PFSK-1 (cell line): ENCODE measurements around the gene DNAJB1.

Experiments
- POLR2AphosphoS5 ChIP-seq: IDR thresholded peaks from 2 replicates; pipeline ENCODE4 v1.6.1; 2012; ENCODE audit warnings: low read depth, mild to moderate bottlenecking, control low read depth, low read length, moderate library complexity
- SIN3A ChIP-seq: IDR thresholded peaks from 2 replicates; pipeline ENCODE4 v1.6.1; 2012; ENCODE audit warnings: mild to moderate bottlenecking, low read length, moderate library complexity, borderline replicate concordance; ENCODE audit not compliant: insufficient read depth
- TAF1 ChIP-seq: IDR thresholded peaks from 2 replicates; pipeline ENCODE4 v1.6.1; 2012; ENCODE audit warnings: low read length, control low read depth, borderline replicate concordance; ENCODE audit not compliant: insufficient read depth
- TF ChIP-seq, protein P1 (sequence below), 2 experiments: IDR thresholded peaks; 2 replicates each; pipeline versions ENCODE4 v1.6.1 to v1.8.0; 2011 to 2012; ENCODE audit warnings: low read depth in 2 of 2, low read length in 2 of 2, control low read depth in 1 of 2, inconsistent platforms in 1 of 2, mild to moderate bottlenecking in 1 of 2, moderate library complexity in 1 of 2; ENCODE audit not compliant: insufficient read depth in 1 of 2

DNA sequence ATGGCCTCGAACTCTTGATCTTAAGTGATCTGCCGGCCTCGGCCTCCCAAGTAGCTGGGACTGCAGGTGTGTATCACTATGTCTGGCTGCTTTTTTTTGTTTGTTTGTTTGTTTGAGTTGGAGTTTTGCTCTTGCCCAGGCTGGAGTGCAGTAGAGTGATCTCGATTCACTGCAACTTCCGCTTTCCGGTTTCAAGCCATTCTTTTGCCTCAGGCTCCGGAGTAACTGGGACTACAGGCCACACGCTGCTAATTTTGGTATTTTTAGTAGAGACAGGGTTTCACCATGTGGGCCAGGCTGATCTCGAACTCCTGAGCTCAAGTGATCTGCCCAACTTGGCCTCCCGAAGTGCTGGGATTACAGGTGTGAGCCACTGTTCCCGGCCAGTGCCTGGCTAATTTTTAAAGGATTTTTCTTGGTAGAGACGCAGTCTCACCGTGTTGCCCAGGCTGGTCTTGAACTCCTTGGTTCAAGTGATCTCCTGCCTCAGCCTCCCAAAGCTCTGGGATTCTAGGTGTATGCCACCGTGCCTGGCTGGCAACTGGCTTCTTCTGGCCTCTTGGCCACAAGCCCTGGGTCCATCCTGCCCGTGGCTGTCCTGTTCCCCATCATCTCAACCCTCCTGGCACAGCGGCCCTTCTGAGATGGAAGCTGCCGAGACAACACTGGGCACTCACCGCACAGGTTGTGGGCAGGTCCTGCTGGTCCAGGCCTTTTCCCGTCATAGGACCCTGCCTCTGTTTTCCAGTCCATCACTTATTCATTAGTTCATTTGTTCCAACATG, 22.7 kb upstream of the DNAJB1 start:
- TF ChIP-seq, protein P1, sequence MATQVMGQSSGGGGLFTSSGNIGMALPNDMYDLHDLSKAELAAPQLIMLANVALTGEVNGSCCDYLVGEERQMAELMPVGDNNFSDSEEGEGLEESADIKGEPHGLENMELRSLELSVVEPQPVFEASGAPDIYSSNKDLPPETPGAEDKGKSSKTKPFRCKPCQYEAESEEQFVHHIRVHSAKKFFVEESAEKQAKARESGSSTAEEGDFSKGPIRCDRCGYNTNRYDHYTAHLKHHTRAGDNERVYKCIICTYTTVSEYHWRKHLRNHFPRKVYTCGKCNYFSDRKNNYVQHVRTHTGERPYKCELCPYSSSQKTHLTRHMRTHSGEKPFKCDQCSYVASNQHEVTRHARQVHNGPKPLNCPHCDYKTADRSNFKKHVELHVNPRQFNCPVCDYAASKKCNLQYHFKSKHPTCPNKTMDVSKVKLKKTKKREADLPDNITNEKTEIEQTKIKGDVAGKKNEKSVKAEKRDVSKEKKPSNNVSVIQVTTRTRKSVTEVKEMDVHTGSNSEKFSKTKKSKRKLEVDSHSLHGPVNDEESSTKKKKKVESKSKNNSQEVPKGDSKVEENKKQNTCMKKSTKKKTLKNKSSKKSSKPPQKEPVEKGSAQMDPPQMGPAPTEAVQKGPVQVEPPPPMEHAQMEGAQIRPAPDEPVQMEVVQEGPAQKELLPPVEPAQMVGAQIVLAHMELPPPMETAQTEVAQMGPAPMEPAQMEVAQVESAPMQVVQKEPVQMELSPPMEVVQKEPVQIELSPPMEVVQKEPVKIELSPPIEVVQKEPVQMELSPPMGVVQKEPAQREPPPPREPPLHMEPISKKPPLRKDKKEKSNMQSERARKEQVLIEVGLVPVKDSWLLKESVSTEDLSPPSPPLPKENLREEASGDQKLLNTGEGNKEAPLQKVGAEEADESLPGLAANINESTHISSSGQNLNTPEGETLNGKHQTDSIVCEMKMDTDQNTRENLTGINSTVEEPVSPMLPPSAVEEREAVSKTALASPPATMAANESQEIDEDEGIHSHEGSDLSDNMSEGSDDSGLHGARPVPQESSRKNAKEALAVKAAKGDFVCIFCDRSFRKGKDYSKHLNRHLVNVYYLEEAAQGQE (IDR thresholded peaks at IDR 0.05; ENCODE audit: insufficient read depth in 1 of 2, low read depth in 2 of 2, low read length in 2 of 2): no peak
- TF ChIP-seq POLR2AphosphoS5 (no peak), TAF1 (no peak), SIN3A (no peak)
